GM12891 (cell line): ENCODE measurements around the gene SMPX.

Experiments used
- DNase-seq: peaks from one replicate; pipeline ENCODE4 v3.0.0; 2011; ENCODE audit warnings: low spot score; ENCODE audit not compliant: insufficient read length
- FAIRE-seq: peaks from 2 replicates; lab custom pipeline; 2011; peaks lifted over from hg19 to GRCh38; lab: Jason Lieb, UNC
- PAX5 ChIP-seq: IDR thresholded peaks from 2 replicates; pipeline ENCODE4 v1.6.1; 2011; ENCODE audit warnings: low read length, moderate library complexity, mild to moderate bottlenecking; ENCODE audit not compliant: insufficient read depth, severe bottlenecking
- POLR2A ChIP-seq: IDR thresholded peaks from 2 replicates; pipeline ENCODE4 v1.6.1; 2011; ENCODE audit warnings: low read depth, low read length, control low read depth
- POLR2AphosphoS5 ChIP-seq: IDR thresholded peaks from 2 replicates; pipeline ENCODE4 v1.6.1; 2011; ENCODE audit warnings: low read depth, low read length, control low read depth
- POU2F2 ChIP-seq: IDR thresholded peaks from 2 replicates; pipeline ENCODE4 v1.6.1; 2011; ENCODE audit warnings: low read depth, mild to moderate bottlenecking, control low read depth, low read length, moderate library complexity
- SPI1 ChIP-seq: IDR thresholded peaks from 2 replicates; pipeline ENCODE4 v1.6.1; 2011; ENCODE audit warnings: low read depth, low read length, control low read depth
- TAF1 ChIP-seq: IDR thresholded peaks from 2 replicates; pipeline ENCODE4 v1.6.1; 2011; ENCODE audit warnings: low read depth, low read length, control low read depth

The SMPX gene

DNA sequence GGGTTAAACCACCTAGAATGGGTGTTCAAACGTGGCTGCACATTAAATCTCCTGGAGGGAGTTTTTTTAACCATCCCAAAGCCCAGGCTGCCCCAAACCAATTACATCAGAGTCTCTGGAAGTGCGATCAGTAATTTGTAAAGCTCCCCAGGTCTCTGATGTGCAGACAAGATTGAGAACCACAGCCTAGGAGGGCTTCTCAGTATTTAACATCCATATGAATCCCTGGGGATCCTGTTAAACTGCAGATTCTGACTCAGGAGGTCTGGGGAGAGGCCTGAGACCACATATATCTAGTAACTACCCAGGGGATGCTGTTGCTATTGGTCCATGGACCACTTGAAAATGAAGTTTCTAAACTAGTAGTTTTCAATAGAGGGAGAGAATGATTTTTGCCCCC, 42.6 kb downstream of the SMPX start:
- FAIRE-seq (no peak), DNase-seq (no peak)
- no peak for TF ChIP-seq TAF1
- TF ChIP-seq POLR2A = no peak
- TF ChIP-seq POLR2AphosphoS5 = no peak
- no peak for TF ChIP-seq PAX5
- no peak for TF ChIP-seq SPI1
- TF ChIP-seq POU2F2 = no peak

GRCh38 chrX:21711848-21712197, 46.1 kb downstream of the SMPX start:
- no peak for TF ChIP-seq TAF1
- no peak for TF ChIP-seq POLR2A
- TF ChIP-seq PAX5 = no peak
- no peak for TF ChIP-seq POLR2AphosphoS5
- no peak for TF ChIP-seq POU2F2
- no peak for DNase-seq
- FAIRE-seq = no peak

DNA sequence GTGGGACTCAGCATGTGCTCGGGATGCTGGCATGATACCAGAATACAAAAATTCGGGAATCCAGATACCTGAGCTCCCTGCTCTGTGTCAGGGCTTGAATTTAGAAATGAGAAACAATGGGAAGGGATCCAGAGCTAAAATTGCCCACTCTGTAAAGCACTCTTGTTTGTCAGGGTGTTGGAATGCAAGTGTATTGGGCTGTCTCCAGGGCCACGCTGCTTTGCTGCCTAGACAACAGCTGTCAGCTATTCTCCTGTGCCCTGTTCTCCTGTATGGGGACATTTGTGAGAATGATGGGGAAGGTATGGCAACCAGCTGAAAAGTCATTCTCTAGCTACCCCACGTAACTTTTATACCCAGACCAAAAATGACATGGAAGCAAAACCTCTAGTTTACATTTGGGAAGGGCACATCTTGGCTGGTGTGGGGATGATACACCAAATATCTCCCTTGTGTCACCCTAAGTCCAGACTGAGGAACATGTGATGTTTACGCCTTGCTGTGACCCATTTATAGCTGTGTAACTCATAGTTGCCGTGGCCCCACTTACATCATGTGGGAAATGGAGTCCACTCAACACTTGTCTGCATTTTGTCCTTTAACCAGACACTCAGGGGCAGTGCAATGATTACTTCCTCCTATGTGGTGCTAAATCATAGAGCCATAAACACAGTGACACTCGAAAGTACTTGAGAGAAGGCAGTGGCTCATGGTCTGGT, 46.6 kb downstream of the SMPX start:
- TF ChIP-seq TAF1 (no peak), POLR2AphosphoS5 (no peak), PAX5 (no peak)
- no peak for DNase-seq
- no peak for FAIRE-seq

DNA sequence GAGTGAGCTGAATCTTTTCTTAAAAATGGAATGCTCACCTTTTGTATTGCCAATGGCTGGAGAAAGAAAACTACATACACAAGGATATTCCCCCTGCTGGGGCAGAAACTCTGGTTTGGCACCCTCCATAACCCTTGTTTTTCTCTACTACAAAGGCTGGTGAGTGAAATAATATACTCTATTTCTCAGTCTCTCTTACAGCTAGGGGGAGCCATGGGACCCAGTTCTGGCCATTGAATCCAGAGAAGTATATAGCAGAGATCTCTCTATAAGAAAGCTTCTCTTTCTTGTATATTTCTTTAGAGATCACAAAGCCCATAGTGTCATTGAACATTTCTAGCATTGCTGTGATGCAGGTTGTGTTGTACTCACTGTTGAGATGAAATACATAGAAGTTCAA, 49.8 kb downstream of the SMPX start:
- TF ChIP-seq SPI1 (no peak), POU2F2 (no peak), PAX5 (no peak), POLR2AphosphoS5 (no peak)
- no peak for DNase-seq

GRCh38 chrX:21705225-21705624, 52.7 kb downstream of the SMPX start:
- no peak for FAIRE-seq

More for the DNA sequence above, 49.8 kb downstream of the SMPX start:
- FAIRE-seq = no peak

GRCh38 chrX:21702725-21703124, 55.2 kb downstream of the SMPX start:
- FAIRE-seq (no peak), DNase-seq (no peak)
- TF ChIP-seq POLR2A (no peak), PAX5 (no peak), TAF1 (no peak), SPI1 (no peak), POLR2AphosphoS5 (no peak)

More at GRCh38 chrX:21705225-21705624, 52.7 kb downstream of the SMPX start:
- no peak for TF ChIP-seq TAF1
- no peak for TF ChIP-seq SPI1
- no peak for TF ChIP-seq PAX5
- no peak for TF ChIP-seq POLR2A
- TF ChIP-seq POLR2AphosphoS5 = no peak
- TF ChIP-seq POU2F2 = no peak
- no peak for DNase-seq

- DNase-seq (no peak), FAIRE-seq (no peak)
- no peak for TF ChIP-seq SPI1
- no peak for TF ChIP-seq PAX5
- no peak for TF ChIP-seq TAF1
- TF ChIP-seq POLR2AphosphoS5 = no peak
- no peak for TF ChIP-seq POLR2A
- no peak for TF ChIP-seq POU2F2
Observed at GRCh38 chrX:21700967-21701366, 56.9 kb downstream of the SMPX start.

GRCh38 chrX:21700275-21700674, 57.6 kb downstream of the SMPX start:
- TF ChIP-seq POU2F2 (no peak), POLR2AphosphoS5 (no peak), PAX5 (no peak), TAF1 (no peak), SPI1 (no peak), POLR2A (no peak)
- FAIRE-seq (no peak), DNase-seq (no peak)

- DNase-seq = no peak
- no peak for FAIRE-seq
- no peak for TF ChIP-seq PAX5
- TF ChIP-seq POU2F2 = no peak
- TF ChIP-seq SPI1 = no peak
- TF ChIP-seq POLR2A = no peak
- no peak for TF ChIP-seq TAF1
- no peak for TF ChIP-seq POLR2AphosphoS5
Observed at GRCh38 chrX:21699136-21699535, 58.8 kb downstream of the SMPX start.

- FAIRE-seq = no peak
- TF ChIP-seq POU2F2 = no peak
- TF ChIP-seq SPI1 = peak; percentile 46
- DNase-seq = no peak
Observed at GRCh38 chrX:21698272-21698671, 59.6 kb downstream of the SMPX start.
